ENCODE measurements around the gene F2RL3.

GRCh38 chr19:16873594-16873993 is 15.2 kb upstream of the F2RL3 start:
- TF ChIP-seq CTCF (IDR thresholded peaks at IDR 0.05) (no peak), POLR2A (IDR thresholded peaks at IDR 0.05) (no peak), EP300 (IDR thresholded peaks at IDR 0.05) (no peak), POLR2AphosphoS5 (IDR thresholded peaks at IDR 0.05) (no peak)

All from sigmoid colon (tissue), 4 donors.